BLaER1 treated with 17β-estradiol and CSF1 and Interleukin-3, amounts not matched to agents 10 nM and 100 nM (cell line): ENCODE data around the gene TLX1.

Experiments
- H3K27ac ChIP-seq, 11 experiments: shearing (Covaris generic); formaldehyde crosslinking; 2 replicates each; pipeline ENCODE4 v1.8.1; 2022
- H3K27me3 ChIP-seq, 11 experiments: shearing (Covaris generic); formaldehyde crosslinking; 2 replicates each; pipeline ENCODE4 v1.8.1; 2022
- H3K36me3 ChIP-seq, 11 experiments: shearing (Covaris generic); formaldehyde crosslinking; 2 replicates each; pipeline ENCODE4 v1.8.1; 2022
- H3K4me1 ChIP-seq, 10 experiments: shearing (Covaris generic); formaldehyde crosslinking; 2 replicates each; pipeline ENCODE4 v1.8.1; 2022
- H3K4me2 ChIP-seq, 11 experiments: shearing (Covaris generic); formaldehyde crosslinking; 2 replicates each; pipeline ENCODE4 v1.8.1; 2022
- H3K4me3 ChIP-seq, 10 experiments: shearing (Covaris generic); formaldehyde crosslinking; 2 replicates each; pipeline ENCODE4 v1.8.1; 2022
- H3K9ac ChIP-seq, 11 experiments: shearing (Covaris generic); formaldehyde crosslinking; 2 replicates each; pipeline ENCODE4 v1.8.1; 2022
- H3K9me3 ChIP-seq, 11 experiments: shearing (Covaris generic); formaldehyde crosslinking; replicated peaks in 1 of 11; 2 replicates each; pipeline ENCODE4 v1.8.1; 2022
- H4K20me1 ChIP-seq, 11 experiments: shearing (Covaris generic); formaldehyde crosslinking; 2 replicates each; pipeline ENCODE4 v1.8.1; 2022
- Cebpa-rat ChIP-seq, 11 experiments: shearing (Covaris generic); IDR thresholded peaks; 2 replicates each; pipeline ENCODE4 v1.8.1; 2022

TLX1 gene

DNA sequence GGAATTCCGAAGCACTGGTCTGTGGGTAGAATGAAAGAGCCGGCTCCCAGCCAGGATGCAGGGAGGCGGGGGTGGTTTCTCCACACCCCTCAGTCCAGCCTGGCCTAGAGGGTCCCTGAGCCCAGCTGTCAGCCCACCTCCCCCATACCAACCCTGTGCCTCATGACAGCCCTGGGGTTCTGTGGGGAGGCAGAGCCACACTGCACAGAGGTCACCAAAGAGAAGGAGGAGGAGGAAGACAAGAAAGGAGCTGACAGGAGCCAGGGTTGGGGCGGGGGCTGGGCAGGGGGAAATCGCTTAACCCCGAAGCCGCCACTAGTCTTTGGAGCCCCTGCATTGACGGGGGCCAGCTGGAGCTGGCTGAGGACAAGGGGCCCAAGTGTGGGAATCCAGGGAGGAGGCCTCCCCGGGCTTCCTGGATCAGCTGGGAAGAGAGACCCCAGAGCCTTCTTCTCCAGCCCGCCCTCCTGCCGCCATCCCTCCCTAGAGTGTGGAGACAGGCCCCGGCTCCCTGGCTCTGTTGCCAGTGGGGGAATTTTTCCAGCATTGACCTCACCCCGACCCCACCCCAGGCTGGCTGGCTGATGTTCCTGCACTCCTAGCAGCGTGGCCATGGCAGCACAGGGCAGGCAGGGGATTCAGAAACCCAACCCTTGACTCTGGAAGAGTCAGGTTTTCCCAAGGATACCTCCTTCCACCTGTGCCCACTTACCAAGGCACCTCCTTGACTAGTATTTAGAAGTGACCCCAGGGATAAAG, 36.8 kb upstream of the TLX1 start:
- Histone ChIP-seq H3K4me3 (no peak overlapping the region), H3K9ac (no peak overlapping the region), H3K4me1 (peaks cover 0 to 9% (median 3%) of the 10 kb centered on the region in 10 experiments; a peak in 5 of 20 replicates), H3K27me3 (peaks cover 20 to 51% (median 41%) of the 10 kb centered on the region in 11 experiments; a peak in 20 of 22 replicates), H3K27ac (no peak overlapping the region), H3K36me3 (no peaks in the 10 kb centered on the region), H4K20me1 (peaks cover 0 to 27% (median 0%) of the 10 kb centered on the region in 11 experiments; a peak in 6 of 22 replicates), H3K4me2 (no peak overlapping the region), H3K9me3 (no peaks in the 10 kb centered on the region)
- TF ChIP-seq Cebpa-rat (IDR thresholded peaks at IDR 0.05), result no peak

DNA sequence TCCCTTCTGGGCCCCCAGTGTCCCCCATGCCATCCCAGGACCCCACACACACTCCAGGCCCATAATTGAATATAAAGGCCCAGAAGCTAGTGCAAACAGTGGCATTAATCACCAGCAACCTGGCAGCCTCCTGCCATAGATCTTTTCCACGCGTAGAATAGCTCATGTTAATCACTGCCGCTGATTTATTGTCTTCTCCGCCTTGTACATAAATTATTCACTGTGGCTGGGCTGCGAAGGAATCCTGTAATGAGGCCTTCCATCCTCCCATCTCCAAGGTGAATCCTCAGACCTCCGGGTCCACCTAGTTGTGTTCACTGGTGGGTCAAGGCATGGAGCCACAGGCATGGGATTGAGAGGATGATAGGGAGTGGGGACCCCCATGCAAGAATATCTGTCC, 36.1 kb upstream of the TLX1 start:
- H3K27ac ChIP-seq, result no peak overlapping the region

DNA sequence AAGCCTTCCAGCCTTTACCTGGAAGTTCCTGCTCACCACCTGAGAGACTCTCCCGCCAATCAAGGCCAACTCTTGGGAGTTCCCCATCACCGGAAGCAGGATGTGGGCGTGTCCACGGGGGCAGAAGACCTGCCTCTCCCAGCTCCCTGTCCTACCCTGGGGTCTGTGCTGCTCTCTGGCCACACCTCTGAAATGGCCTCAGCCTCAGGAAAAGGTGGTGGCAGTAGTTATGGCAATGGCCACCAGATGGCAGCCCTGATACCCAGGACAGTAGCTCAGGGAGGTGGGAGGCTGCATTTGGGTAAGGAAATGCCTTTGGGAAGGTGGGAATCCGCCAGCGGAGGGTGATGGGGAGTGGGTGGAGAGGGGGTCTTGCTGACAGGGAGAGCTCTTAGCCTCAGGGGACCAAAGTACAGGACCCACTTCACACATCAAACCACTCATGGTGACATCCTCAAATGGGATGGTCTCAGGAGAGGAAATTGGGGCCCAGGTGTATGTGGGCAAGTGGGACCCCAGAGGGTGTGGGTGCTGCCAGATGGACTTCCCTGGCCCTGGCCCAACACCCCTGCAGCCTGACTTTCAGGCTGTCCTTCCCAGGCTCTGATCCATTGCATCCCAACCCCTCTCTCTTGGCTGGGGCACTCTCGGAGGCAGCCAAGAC, 35.4 kb upstream of the TLX1 start:
- H3K4me3 ChIP-seq, result no peak overlapping the region
- peaks cover 22 to 53% (median 41%) of the 10 kb centered on the region in 11 experiments; a peak in 20 of 22 replicates for H3K27me3 ChIP-seq
- TF ChIP-seq Cebpa-rat (IDR thresholded peaks at IDR 0.05), result no peak
- peak overlapping the region in 3 of 11 experiments; percentile 10 to 28 (median 13); a peak in 4 of 22 replicates for H3K4me2 ChIP-seq
- no peaks in the 10 kb centered on the region for H3K36me3 ChIP-seq
- no peaks in the 10 kb centered on the region for H3K9me3 ChIP-seq
- H4K20me1 ChIP-seq, result peaks cover 0 to 32% (median 0%) of the 10 kb centered on the region in 11 experiments; a peak in 7 of 22 replicates
- H3K9ac ChIP-seq, result no peak overlapping the region
- no peak overlapping the region for H3K27ac ChIP-seq
- H3K4me1 ChIP-seq, result peaks cover 0 to 9% (median 3%) of the 10 kb centered on the region in 10 experiments; a peak in 5 of 20 replicates

More for the DNA sequence above, 36.1 kb upstream of the TLX1 start:
- H3K36me3 ChIP-seq, result no peaks in the 10 kb centered on the region
- H3K9me3 ChIP-seq, result no peaks in the 10 kb centered on the region
- H3K4me2 ChIP-seq, result no peak overlapping the region
- no peak overlapping the region for H3K9ac ChIP-seq
- TF ChIP-seq Cebpa-rat (IDR thresholded peaks at IDR 0.05), result no peak
- H4K20me1 ChIP-seq, result peaks cover 0 to 32% (median 0%) of the 10 kb centered on the region in 11 experiments; a peak in 7 of 22 replicates
- H3K27me3 ChIP-seq, result peaks cover 22 to 53% (median 40%) of the 10 kb centered on the region in 11 experiments; a peak in 20 of 22 replicates
- peaks cover 0 to 9% (median 3%) of the 10 kb centered on the region in 10 experiments; a peak in 5 of 20 replicates for H3K4me1 ChIP-seq
- no peak overlapping the region for H3K4me3 ChIP-seq

DNA sequence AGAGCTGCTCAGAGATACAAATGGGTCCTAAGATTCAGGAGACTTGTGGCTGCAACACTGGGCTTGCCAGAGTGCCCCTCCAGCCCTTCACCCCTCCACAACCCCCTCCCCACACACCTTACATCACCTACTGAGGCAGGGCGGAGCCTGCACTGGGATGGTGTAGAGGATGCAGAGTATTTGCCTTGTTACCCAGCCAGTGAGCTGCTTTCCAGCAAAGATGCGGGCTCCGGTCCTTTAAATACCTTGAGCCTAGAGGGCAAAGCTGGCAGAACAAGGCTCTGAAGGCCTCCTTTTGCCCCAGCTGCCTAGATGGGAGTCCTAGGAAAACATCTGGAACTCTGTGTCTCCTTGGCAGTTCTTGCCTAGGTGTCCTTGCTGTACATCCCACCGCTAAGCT, 34.7 kb upstream of the TLX1 start:
- TF ChIP-seq Cebpa-rat (IDR thresholded peaks at IDR 0.05), result no peak
- H3K36me3 ChIP-seq, result no peaks in the 10 kb centered on the region
- no peak overlapping the region for H3K27ac ChIP-seq
- H3K4me2 ChIP-seq, result 0 out of 22 replicates have a peak overlapping the region, but pooled peaks of 1 of the 11 experiments have one; percentile 28
- no peaks in the 10 kb centered on the region for H3K9me3 ChIP-seq
- no peak overlapping the region for H3K4me3 ChIP-seq
- peaks cover 0 to 9% (median 3%) of the 10 kb centered on the region in 10 experiments; a peak in 5 of 20 replicates for H3K4me1 ChIP-seq
- H4K20me1 ChIP-seq, result peaks cover 0 to 32% (median 0%) of the 10 kb centered on the region in 11 experiments; a peak in 6 of 22 replicates
- H3K27me3 ChIP-seq, result peaks cover 22 to 53% (median 41%) of the 10 kb centered on the region in 11 experiments; a peak in 20 of 22 replicates
- H3K9ac ChIP-seq, result no peak overlapping the region

DNA sequence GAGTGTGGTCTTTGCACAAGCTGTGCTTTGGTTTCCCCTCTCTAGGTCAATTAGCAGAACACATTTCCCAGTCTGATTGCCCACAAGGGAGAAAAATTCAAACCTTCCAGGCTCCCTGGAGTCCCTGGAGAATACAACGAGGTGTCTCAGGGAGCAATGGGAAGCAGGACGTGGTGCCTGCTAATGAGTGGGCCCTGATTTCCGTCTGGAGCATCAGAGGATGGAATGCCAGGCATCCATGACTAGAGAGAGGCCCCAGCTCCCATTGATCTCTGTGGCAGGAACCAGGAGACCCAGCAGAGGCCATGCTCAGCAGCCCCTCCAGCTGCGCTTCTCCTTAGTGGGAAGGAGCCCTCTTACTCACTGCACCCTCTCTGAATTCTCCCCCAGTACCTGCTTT, 33.2 kb upstream of the TLX1 start:
- H3K27ac ChIP-seq, result no peak overlapping the region
- H4K20me1 ChIP-seq, result peaks cover 0 to 30% (median 0%) of the 10 kb centered on the region in 11 experiments; a peak in 5 of 22 replicates
- no peaks in the 10 kb centered on the region for H3K9me3 ChIP-seq
- peaks cover 10 to 40% (median 33%) of the 10 kb centered on the region in 11 experiments; a peak in 19 of 22 replicates for H3K27me3 ChIP-seq
- no peak overlapping the region for H3K9ac ChIP-seq
- no peaks in the 10 kb centered on the region for H3K36me3 ChIP-seq
- H3K4me3 ChIP-seq, result no peak overlapping the region
- TF ChIP-seq Cebpa-rat (IDR thresholded peaks at IDR 0.05), result no peak
- H3K4me2 ChIP-seq, result no peak overlapping the region
- peaks cover 0 to 9% (median 3%) of the 10 kb centered on the region in 10 experiments; a peak in 5 of 20 replicates for H3K4me1 ChIP-seq

DNA sequence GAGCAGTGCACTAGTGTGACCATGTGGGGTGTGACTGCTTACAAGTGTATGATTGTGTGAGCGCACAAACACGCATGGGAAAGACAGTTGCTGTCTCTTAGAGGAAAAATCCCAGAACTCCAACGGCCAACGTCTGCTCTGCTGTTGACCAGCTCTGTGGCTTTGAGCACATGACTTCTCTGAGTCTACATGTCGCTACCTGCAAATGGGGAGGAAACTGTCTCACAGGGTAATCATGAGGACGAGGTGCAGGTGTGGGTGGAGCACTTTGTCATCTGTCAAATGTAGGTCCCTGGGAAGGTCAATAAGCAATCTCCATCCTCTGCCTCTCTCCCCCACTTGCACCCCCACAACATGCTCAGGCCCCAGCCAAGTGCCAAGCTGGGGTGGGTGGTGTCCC, 31.2 kb upstream of the TLX1 start:
- Histone ChIP-seq H3K27ac (no peak overlapping the region), H3K9ac (no peak overlapping the region), H3K4me3 (no peak overlapping the region), H3K36me3 (no peaks in the 10 kb centered on the region), H3K27me3 (peaks cover 0 to 21% (median 13%) of the 10 kb centered on the region in 11 experiments; a peak in 14 of 22 replicates), H4K20me1 (peaks cover 0 to 15% (median 0%) of the 10 kb centered on the region in 11 experiments; a peak in 3 of 22 replicates), H3K4me1 (peaks cover 0 to 9% (median 3%) of the 10 kb centered on the region in 10 experiments; a peak in 5 of 20 replicates), H3K4me2 (no peak overlapping the region), H3K9me3 (no peaks in the 10 kb centered on the region)
- no peak for TF ChIP-seq Cebpa-rat (IDR thresholded peaks at IDR 0.05)

DNA sequence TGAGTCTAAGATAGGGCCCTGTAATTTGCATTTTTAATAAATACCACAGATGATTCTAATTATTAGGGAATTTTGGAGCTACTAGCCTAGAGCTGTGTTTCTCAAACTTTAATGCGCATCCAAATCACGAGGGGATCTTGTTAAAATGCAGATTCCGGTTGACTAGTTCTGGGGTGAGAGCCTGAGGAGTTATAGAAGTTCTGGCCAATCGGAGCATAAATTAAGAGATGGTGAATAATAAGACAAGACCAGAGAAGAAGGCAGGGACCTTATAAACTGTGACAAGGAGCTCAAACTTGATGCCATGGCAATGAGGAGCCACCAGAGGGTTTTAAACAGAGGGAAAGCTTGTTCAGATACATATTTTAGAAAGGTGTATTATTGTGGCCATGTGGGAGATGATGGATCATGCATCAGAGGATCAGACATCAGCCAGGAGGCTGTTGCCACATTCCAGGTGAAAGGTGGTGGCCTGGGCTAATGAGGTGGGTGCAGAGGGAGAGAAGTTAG, 29.7 kb upstream of the TLX1 start:
- TF ChIP-seq Cebpa-rat (IDR thresholded peaks at IDR 0.05), result no peak
- no peak overlapping the region for H3K4me3 ChIP-seq
- no peak overlapping the region for H3K9ac ChIP-seq
- H3K4me1 ChIP-seq, result no peaks in the 10 kb centered on the region
- H4K20me1 ChIP-seq, result peaks cover 0 to 9% (median 0%) of the 10 kb centered on the region in 11 experiments; a peak in 3 of 22 replicates
- H3K9me3 ChIP-seq, result no peaks in the 10 kb centered on the region
- H3K4me2 ChIP-seq, result no peak overlapping the region
- H3K27me3 ChIP-seq, result peaks cover 0 to 21% (median 8%) of the 10 kb centered on the region in 11 experiments; a peak in 7 of 22 replicates
- H3K36me3 ChIP-seq, result no peaks in the 10 kb centered on the region
- no peak overlapping the region for H3K27ac ChIP-seq

DNA sequence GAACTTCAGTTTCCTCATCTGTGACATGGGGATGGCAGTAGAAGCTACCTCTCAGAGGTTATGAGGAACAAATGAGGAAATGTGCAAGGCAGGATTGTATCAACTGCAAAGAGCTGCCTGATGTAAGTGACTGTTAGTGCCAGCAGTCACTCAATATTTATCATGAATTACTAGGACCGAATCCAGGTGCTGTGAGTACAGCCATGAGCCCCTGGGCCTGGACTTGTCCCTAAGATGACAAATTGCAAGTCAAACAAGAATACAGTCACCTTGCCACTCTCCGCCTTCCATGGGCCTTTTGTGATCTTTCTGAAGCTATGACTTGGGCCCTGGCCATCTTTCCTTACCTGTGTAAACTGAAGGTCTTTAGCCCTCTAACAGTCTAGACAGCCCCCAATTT, 27.7 kb upstream of the TLX1 start:
- no peaks in the 10 kb centered on the region for H3K4me1 ChIP-seq
- no peak overlapping the region for H3K27ac ChIP-seq
- H3K9me3 ChIP-seq, result no peaks in the 10 kb centered on the region
- H3K36me3 ChIP-seq, result no peaks in the 10 kb centered on the region
- no peak overlapping the region for H3K4me2 ChIP-seq
- no peak overlapping the region for H3K4me3 ChIP-seq
- TF ChIP-seq Cebpa-rat (IDR thresholded peaks at IDR 0.05), result no peak
- H3K27me3 ChIP-seq, result peaks cover 0 to 27% (median 12%) of the 10 kb centered on the region in 11 experiments; a peak in 11 of 22 replicates
- H3K9ac ChIP-seq, result no peak overlapping the region
- peaks cover 0 to 20% (median 0%) of the 10 kb centered on the region in 11 experiments; a peak in 3 of 22 replicates for H4K20me1 ChIP-seq
